DOHH2 (cell line): ENCODE measurements around the gene GKN2.

Experiments
- EZH2phosphoT487 ChIP-seq: fragments of 200-600 bp; sonication (generic); IDR thresholded peaks from 2 replicates; pipeline ENCODE4 v1.6.1; 2017; ENCODE audit warnings: borderline replicate concordance, mild to moderate bottlenecking, antibody characterized with exemption, low read length, moderate library complexity, mixed read lengths
- TF ChIP-seq, protein P1 (sequence below): fragments of 200-600 bp; sonication (generic); IDR thresholded peaks from one replicate; pipeline ENCODE4 v1.5.1; 2014; ENCODE audit warnings: antibody characterized with exemption, mild to moderate bottlenecking, low read depth, low read length; ENCODE audit not compliant: poor library complexity, severe bottlenecking

DNA sequence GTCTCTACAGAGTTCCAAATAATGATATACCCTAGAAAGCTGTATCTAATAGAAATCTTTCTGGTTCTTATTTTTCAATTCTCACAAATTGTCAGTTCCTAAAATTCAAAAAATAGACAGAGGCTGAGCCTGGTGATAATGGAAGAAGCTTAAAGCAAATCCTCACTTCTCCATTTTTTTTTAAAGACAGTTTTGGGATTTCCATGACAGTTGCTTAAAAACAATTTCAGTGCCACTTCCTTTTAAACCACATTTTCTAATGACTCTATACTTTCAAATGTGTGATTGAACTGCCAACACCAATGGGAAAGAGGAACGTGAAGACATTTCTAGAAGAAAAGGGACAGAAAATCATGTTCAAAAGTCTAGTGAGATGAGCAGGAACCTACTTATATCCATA, 4.0 kb downstream of the GKN2 start:
- TF ChIP-seq, protein P1, sequence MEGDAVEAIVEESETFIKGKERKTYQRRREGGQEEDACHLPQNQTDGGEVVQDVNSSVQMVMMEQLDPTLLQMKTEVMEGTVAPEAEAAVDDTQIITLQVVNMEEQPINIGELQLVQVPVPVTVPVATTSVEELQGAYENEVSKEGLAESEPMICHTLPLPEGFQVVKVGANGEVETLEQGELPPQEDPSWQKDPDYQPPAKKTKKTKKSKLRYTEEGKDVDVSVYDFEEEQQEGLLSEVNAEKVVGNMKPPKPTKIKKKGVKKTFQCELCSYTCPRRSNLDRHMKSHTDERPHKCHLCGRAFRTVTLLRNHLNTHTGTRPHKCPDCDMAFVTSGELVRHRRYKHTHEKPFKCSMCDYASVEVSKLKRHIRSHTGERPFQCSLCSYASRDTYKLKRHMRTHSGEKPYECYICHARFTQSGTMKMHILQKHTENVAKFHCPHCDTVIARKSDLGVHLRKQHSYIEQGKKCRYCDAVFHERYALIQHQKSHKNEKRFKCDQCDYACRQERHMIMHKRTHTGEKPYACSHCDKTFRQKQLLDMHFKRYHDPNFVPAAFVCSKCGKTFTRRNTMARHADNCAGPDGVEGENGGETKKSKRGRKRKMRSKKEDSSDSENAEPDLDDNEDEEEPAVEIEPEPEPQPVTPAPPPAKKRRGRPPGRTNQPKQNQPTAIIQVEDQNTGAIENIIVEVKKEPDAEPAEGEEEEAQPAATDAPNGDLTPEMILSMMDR, result no peak
- no peak for TF ChIP-seq EZH2phosphoT487
